Stimulated activated CD8-positive, alpha-beta memory T cell treated with anti-CD3 and anti-CD28 coated beads, Interleukin-7, amount 100 ng/mL, for 24 hours (primary cell): ENCODE measurements around the gene ARHGEF4.

Experiments
- DNase-seq: peaks from one replicate; pipeline ENCODE4 v3.0.0-alpha.2; 2020; ENCODE audit warnings: low read depth

The ARHGEF4 gene

GRCh38 chr2:130920415-130921163, 83.9 kb downstream of the ARHGEF4 start:
- DNase-seq = peak; percentile 48

- no peak for DNase-seq
These were observed 84.4 kb downstream of the ARHGEF4 start for GRCh38 chr2:130921164-130921476.

- DNase-seq = no peak
These were observed 85.7 kb downstream of the ARHGEF4 start for GRCh38 chr2:130922417-130922816.

GRCh38 chr2:130928385-130928784, 91.7 kb downstream of the ARHGEF4 start:
- no peak for DNase-seq

GRCh38 chr2:130930740-130931659, 94.3 kb downstream of the ARHGEF4 start:
- DNase-seq = no peak

- no peak for DNase-seq
These were observed 96.8 kb downstream of the ARHGEF4 start for GRCh38 chr2:130933501-130933900.

GRCh38 chr2:130936451-130936850, 99.7 kb downstream of the ARHGEF4 start:
- no peak for DNase-seq

- DNase-seq = no peak
These were observed 111.3 kb downstream of the ARHGEF4 start for GRCh38 chr2:130947967-130948366.

- DNase-seq = no peak
These were observed 113.2 kb downstream of the ARHGEF4 start for GRCh38 chr2:130949954-130950353.

GRCh38 chr2:130951018-130951417, 114.3 kb downstream of the ARHGEF4 start:
- no peak for DNase-seq

GRCh38 chr2:130954873-130955272, 118.2 kb downstream of the ARHGEF4 start:
- no peak for DNase-seq

- DNase-seq = no peak
These were observed 121.2 kb downstream of the ARHGEF4 start for GRCh38 chr2:130957915-130958314.

GRCh38 chr2:130963196-130963848, 126.6 kb downstream of the ARHGEF4 start:
- DNase-seq = no peak

GRCh38 chr2:130963849-130964793, 127.4 kb downstream of the ARHGEF4 start:
- no peak for DNase-seq

GRCh38 chr2:130964931-130965330, 128.2 kb downstream of the ARHGEF4 start:
- no peak for DNase-seq

GRCh38 chr2:130966149-130966774, 129.5 kb downstream of the ARHGEF4 start:
- DNase-seq = no peak

- no peak for DNase-seq
These were observed 130.2 kb downstream of the ARHGEF4 start for GRCh38 chr2:130966775-130967490.

- DNase-seq = no peak
These were observed 135.7 kb downstream of the ARHGEF4 start for GRCh38 chr2:130972410-130972809.

GRCh38 chr2:130975729-130976128, 139.0 kb downstream of the ARHGEF4 start:
- DNase-seq = no peak

GRCh38 chr2:130976591-130977237, 140.0 kb downstream of the ARHGEF4 start:
- no peak for DNase-seq
